Muscle layer of colon (tissue), 2 donors: ENCODE results near the gene SPTB.

Experiments
- H3K27ac ChIP-seq: one replicate; pipeline ENCODE4 v1.7.0; 2013; ENCODE audit warnings: low read depth, mild to moderate bottlenecking, low read length, moderate library complexity
- H3K27me3 ChIP-seq, 2 donors: one replicate each; pipeline ENCODE4 v1.7.0; 2013; ENCODE audit warnings: low read length in 2 of 2, mild to moderate bottlenecking in 2 of 2; ENCODE audit not compliant: insufficient read depth in 2 of 2, control insufficient read depth in 1 of 2
- H3K36me3 ChIP-seq: one replicate; pipeline ENCODE4 v1.7.0; 2013; ENCODE audit warnings: mild to moderate bottlenecking, low read length; ENCODE audit not compliant: insufficient read depth
- H3K4me1 ChIP-seq: one replicate; pipeline ENCODE4 v1.7.0; 2013; ENCODE audit warnings: mild to moderate bottlenecking, low read length; ENCODE audit not compliant: insufficient read depth
- H3K4me3 ChIP-seq, 2 donors: one replicate each; pipeline ENCODE4 v1.7.0; 2013; ENCODE audit warnings: low read length in 2 of 2, low read depth in 1 of 2, mild to moderate bottlenecking in 1 of 2, moderate library complexity in 1 of 2
- H3K9ac ChIP-seq: one replicate; pipeline ENCODE4 v1.7.0; 2013; ENCODE audit warnings: low read length
- H3K9me3 ChIP-seq: one replicate; pipeline ENCODE4 v1.7.0; 2013; ENCODE audit warnings: mild to moderate bottlenecking, low read length
- donor health status: abdominal sarcoma.
- donor health status: Adenocarcinoma of cecum.

SPTB gene

DNA sequence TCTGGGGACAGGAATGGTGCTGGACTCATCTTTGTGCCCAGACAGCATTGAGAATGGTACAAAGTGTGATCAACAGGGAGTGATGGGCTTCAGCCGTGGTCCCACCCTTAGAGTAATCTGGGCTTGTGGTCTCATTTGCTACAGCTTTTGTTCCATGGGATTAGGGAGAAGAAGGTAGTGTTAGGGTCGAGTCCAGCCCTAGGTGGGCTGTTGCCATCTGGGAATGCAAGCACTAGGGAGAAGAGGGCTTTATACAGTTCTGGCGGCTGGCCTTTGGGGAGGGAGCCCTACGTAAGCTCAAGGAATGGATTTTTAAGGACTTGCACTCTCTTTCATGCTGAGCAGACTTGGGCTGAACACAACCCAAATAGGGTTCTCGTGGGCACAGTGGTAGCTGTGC is 170.6 kb downstream of the SPTB start:
- Histone ChIP-seq H3K36me3 (no peaks in the 10 kb centered on the region), H3K27me3 (no peaks in the 10 kb centered on the region), H3K27ac (peak overlapping the region; percentile 82), H3K9me3 (no peaks in the 10 kb centered on the region), H3K4me3 (peak overlapping the region in 1 of 2 donors; percentile 36), H3K4me1 (peaks cover 52% of the 10 kb centered on the region), H3K9ac (peak overlapping the region; percentile 20)

DNA sequence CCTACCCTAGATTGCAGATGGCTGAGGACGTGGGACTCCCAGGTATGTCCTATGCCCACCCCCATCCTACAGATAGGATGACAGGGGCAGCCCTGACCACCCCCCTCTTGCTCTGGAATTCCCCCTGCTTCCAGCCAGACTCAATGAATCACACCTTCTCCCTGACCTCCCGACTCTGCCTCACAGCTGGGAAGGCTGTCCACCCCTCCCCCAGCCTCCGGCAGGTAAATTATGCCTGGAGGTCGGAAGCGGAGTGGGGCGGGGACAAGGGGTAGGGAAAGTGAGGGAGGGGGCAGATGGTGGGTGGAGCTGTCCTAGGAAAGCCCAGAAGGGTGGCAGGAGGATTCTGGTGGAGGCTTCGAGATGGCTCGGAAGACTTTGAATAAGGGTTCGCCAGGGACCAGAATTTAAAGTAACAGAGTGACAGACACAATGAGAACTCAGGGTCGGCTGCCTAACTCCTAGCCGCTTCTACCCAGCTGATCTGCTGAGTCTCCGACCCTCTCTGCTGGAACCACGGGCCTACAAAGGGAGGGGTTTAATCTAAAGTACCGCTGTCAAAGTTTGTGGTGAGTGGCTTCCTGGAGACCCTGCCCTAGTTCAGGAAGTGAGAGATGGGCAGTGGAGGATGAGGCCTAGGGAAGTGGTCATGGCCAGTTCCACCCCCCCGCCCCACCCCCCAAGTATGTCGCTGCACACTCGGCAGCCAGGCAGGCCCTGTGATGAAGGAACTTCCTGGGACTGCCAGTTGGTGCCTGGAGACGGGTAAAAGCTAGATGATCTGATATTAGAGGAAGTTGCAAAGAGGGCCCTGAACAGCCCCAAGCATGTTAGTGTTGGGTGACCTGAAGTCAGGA is 171.3 kb downstream of the SPTB start:
- no peaks in the 10 kb centered on the region for H3K27me3 ChIP-seq
- peaks cover 58% of the 10 kb centered on the region for H3K4me1 ChIP-seq
- H3K4me3 ChIP-seq, result peak overlapping the region in 1 of 2 donors; percentile 36
- no peaks in the 10 kb centered on the region for H3K9me3 ChIP-seq
- peak overlapping the region; percentile 29 for H3K9ac ChIP-seq
- H3K27ac ChIP-seq, result peak overlapping the region; percentile 82
- no peaks in the 10 kb centered on the region for H3K36me3 ChIP-seq

DNA sequence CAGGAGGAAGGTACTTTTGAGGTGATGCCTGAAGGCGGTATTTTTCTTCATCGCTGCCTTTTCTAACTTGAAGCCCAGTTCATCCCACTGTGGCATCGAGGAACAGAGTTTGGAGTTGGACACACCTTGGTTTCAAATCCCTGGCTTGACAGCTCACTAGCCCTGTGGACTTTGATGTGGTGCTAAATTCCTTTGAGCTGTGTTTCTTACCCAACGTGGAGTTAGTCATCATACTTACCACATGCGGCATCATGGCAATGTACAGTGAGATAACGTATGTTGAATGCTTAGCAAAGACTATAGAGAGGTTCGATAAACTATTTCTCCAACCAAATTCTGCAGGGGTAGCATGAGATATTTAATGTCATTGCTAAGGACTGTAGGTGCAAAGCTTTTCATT is 172.0 kb downstream of the SPTB start:
- Histone ChIP-seq H3K9ac (peak overlapping the region; percentile 29), H3K4me1 (peaks cover 64% of the 10 kb centered on the region), H3K27ac (peak overlapping the region; percentile 90)

DNA sequence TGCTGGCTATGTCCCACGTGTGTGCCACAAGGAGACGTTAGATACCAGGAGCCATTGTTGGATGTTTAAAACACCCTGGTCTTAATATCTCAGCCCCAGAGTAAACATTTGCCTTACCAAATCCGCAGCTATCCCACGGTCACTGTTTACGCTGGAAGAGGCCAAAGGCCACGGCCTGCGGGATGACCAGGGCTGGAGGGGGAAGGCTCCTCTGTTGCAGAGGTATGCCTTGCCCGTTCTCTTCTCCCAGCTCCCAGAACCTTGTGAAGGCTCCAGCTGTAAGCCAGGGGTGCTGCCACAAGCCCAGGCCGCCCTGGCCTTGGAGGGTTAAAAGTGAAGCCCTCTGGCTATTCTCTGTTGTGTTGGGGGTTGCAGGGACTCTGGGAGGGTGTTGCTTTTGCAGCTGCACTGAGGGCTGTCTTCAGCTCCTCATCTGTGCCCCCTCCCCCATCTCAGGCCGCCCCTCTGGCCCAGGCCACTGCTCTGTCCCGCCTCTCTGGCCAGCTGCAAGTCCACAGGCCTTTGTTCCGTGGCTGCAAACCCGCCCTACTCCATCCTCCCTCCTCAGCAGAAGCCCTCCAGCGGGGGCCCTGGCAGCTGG is 173.0 kb downstream of the SPTB start:
- H3K27me3 ChIP-seq, result no peaks in the 10 kb centered on the region
- no peaks in the 10 kb centered on the region for H3K9me3 ChIP-seq
- peak overlapping the region; percentile 70 to 81 for H3K4me3 ChIP-seq
- H3K4me1 ChIP-seq, result peaks cover 64% of the 10 kb centered on the region
- no peaks in the 10 kb centered on the region for H3K36me3 ChIP-seq
- H3K9ac ChIP-seq, result peak overlapping the region; percentile 80
- peak overlapping the region; percentile 90 for H3K27ac ChIP-seq

More for the DNA sequence above, 172.0 kb downstream of the SPTB start:
- Histone ChIP-seq H3K9me3 (no peaks in the 10 kb centered on the region), H3K27me3 (no peaks in the 10 kb centered on the region), H3K36me3 (no peaks in the 10 kb centered on the region), H3K4me3 (peak overlapping the region in 1 of 2 donors; percentile 36)

DNA sequence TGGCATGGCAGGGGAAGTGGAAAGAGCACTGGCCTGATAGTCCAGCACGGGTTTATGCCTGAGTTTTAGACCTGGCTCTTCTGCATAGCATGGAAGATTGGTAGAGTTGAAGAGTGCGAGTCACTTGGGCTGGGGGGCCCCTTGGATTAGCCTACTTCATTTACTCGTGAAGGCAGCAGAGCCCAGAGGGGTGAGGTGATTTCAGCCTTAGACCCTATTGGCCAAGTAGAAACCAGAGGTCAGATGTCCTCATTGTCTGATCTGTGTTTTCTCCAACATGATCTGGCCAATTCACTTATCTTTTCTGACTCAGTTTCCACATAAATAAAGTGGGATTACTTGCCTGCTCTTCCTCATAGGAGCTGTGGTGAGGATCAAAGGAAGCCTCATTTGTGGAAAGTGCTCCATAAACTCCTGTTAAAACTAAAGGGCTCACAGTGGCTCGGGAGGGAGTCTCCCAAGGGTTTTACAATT is 173.6 kb downstream of the SPTB start:
- Histone ChIP-seq H3K9me3 (no peaks in the 10 kb centered on the region), H3K4me3 (peak overlapping the region; percentile 70 to 81), H3K36me3 (no peaks in the 10 kb centered on the region), H3K27ac (peak overlapping the region; percentile 90), H3K9ac (peak overlapping the region; percentile 80), H3K4me1 (peaks cover 63% of the 10 kb centered on the region), H3K27me3 (no peaks in the 10 kb centered on the region)

DNA sequence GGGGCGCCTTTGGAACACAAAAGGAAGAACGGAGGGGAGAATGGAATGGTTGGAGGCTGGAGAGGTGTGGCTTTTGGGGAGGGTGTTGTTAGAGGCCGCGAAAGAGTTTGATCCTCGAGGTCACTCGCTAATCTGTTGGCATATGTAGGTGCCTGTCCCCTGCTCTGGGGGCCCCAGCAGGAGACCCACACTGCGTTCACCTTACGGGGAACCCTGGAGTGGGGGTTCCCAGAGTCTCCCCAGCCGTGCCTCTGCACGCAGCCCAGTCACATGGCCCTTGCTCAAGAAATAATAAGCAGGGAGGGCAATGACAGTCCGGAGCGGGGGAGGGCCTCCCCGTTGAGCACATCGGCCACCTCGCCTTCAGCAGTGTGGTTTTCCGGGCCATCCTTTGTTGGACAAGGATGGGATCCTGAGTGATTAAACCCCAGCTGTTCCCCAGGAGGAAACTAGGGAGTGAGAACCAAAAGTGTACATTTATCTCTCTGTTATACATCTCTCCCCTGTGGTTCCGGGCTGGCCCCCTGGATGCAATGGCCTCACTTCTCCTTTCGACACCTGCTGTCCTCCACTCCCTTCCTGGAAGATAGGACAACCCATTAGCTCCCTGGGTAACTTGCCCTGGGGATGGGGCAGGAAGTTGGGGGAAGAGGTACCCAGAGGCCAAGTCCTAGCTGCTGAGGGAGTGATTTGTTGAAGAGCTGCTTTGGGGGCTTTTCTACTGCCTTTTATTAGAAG is 174.2 kb downstream of the SPTB start:
- Histone ChIP-seq H3K9ac (peak overlapping the region; percentile 80), H3K4me1 (peaks cover 57% of the 10 kb centered on the region), H3K36me3 (no peaks in the 10 kb centered on the region), H3K27ac (peak overlapping the region; percentile 90), H3K4me3 (peak overlapping the region; percentile 70 to 81), H3K9me3 (no peaks in the 10 kb centered on the region), H3K27me3 (no peaks in the 10 kb centered on the region)

DNA sequence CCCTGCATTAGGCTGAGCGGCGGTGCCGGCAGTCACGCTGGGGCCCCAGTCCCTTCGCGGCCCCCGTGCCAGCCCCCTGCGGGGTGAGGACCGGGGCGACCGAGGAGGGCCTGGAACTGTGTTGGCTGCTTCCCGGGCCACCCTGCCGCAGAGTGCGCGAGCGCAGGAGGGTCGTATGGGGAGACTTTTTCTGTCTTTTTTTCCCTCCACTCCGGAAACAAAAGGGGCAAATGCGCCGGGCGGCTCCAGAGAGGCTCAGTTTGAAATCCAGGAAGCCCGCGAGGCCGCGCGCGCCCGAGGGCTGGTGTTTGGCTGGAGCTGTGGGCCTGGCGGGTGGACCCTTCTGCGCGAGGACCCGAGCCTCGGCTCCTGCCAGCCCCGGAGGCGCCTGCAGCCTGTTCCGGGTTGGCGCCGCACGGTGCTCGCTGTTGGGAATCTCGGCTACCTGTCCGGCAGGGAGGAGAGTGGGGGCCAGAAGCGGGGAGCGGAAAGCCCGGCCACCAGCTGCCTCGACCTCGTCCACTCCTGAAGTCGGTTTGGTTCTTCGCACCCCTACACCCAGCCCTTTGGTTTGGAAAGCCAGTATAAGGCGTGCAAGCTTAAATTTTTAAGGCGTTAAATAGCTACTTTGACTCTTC is 174.8 kb downstream of the SPTB start:
- Histone ChIP-seq H3K27me3 (no peaks in the 10 kb centered on the region), H3K9me3 (no peaks in the 10 kb centered on the region), H3K4me3 (peak overlapping the region; percentile 70 to 81), H3K36me3 (no peaks in the 10 kb centered on the region), H3K27ac (peak overlapping the region; percentile 90), H3K4me1 (peaks cover 52% of the 10 kb centered on the region), H3K9ac (peak overlapping the region; percentile 80)

DNA sequence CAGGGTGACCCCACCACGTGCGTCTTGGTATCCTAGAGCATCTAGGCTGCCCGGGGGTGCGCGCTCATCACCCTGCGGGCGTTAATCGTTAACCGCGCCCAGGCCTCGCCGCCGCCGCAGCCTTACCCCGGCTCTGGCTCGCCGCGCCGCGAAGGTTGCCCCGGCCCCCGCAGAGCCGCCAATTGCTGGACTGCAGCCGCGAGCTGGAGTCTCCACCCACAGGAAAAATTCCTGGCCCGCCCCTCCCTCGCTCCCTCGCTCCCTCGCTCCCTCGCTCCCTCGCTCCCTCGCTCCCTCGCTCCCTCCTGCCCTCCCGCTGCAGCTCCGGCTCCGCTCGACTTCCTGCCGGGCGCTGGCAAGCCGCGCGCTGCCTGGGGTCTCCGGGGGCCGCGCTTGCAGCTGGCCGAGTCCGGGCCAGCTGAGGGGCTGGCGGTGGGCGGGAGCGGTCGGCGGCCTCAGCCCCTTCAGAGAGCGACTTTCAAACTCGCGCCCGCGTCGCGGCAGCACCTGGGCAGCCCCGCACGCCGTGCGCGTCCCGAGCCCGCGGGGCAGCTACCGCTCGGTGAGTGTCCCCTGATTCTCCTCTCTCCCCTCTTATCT is 175.5 kb downstream of the SPTB start, which contains the start of gene PLEKHG3:
TSS of gene PLEKHG3 (plus strand) at position 282 of the 600 bp plus-strand sequence. CDS start 23,208 bp downstream, outside the sequence.
- Histone ChIP-seq H3K27ac (peak within 1 kb of the TSS; percentile 90), H3K4me3 (peak within 1 kb of the TSS; percentile 70 to 81), H3K9me3 (no peaks in the 10 kb centered on the region), H3K36me3 (no peaks in the 10 kb centered on the region), H3K27me3 (no peaks in the 10 kb centered on the region), H3K4me1 (peaks cover 46% of the 10 kb centered on the region), H3K9ac (peak within 1 kb of the TSS; percentile 80)

DNA sequence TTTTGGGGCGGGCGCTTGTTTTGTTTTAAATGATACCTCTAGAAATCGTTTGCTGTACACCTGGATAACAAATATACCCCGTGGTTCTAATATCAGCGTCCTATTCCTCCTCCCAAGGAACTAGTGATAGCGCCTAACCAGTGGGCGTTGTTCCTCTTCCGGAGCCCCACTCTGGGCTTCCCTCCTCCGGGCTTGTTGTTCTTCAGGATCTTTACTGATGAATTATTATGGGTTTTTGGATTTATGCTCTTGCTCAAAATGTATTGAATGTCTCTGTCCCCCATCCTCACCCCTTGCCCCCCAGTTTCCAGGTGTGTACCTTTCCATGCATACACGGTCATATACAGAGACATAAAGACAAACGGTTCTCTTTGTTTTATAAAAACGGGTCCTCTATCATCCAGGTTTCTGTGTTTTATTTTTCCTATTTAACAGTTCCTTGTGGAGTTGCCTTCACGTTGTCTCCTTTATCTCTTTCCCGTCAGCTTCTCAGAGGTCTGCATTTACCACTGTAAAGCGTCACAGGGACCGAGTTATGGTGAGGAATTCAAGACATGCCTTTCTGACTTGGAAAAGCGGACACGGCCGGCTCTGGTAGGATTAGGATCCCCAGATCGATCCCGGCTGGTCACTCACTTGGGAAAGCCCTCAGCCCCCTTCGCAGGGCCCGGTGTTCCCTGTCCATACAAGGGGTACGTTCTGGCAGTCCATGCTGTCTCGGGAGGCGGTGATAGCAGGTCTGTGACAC is 176.1 kb downstream of the SPTB start:
- no peaks in the 10 kb centered on the region for H3K36me3 ChIP-seq
- no peaks in the 10 kb centered on the region for H3K27me3 ChIP-seq
- H3K9ac ChIP-seq, result peak overlapping the region; percentile 65
- peak overlapping the region; percentile 70 to 81 for H3K4me3 ChIP-seq
- peak overlapping the region; percentile 90 for H3K27ac ChIP-seq
- H3K4me1 ChIP-seq, result peaks cover 41% of the 10 kb centered on the region
- H3K9me3 ChIP-seq, result no peaks in the 10 kb centered on the region
